GM21360 (cell line): ENCODE measurements around the gene ATP5F1E.
A peak's percentile ranks its signal among the peaks of the same experiment; 100 is the strongest.

Source experiments
- ATAC-seq: cut with Tn5 transposase; IDR thresholded peaks from one replicate; pipeline ENCODE4 v1.9.1; 2021; ENCODE audit warnings: mild to moderate bottlenecking, moderate library complexity; ENCODE audit not compliant: unreplicated experiment

ATP5F1E gene

GRCh38 chr20:59006864-59007664 is 25.1 kb downstream of the ATP5F1E start, which contains the start of gene CTSZ:
TSS of gene CTSZ (minus strand) at chr20:59007254. CDS start at chr20:59007128, 126 bp downstream.
- no peak for ATAC-seq

GRCh38 chr20:59006167-59006863 is 25.8 kb downstream of the ATP5F1E start:
- no peak for ATAC-seq

GRCh38 chr20:59005523-59006166 is 26.5 kb downstream of the ATP5F1E start:
- no peak for ATAC-seq

- peak; percentile 47 for ATAC-seq
These were observed 27.2 kb downstream of the ATP5F1E start for GRCh38 chr20:59004763-59005522.

- ATAC-seq = no peak
These were observed 27.7 kb downstream of the ATP5F1E start for GRCh38 chr20:59004493-59004762.

- no peak for ATAC-seq
These were observed 28.2 kb downstream of the ATP5F1E start for GRCh38 chr20:59003836-59004492.

GRCh38 chr20:59002874-59003399 is 29.2 kb downstream of the ATP5F1E start:
- ATAC-seq = no peak

- no peak for ATAC-seq
These were observed 29.7 kb downstream of the ATP5F1E start for GRCh38 chr20:59002388-59002787.

GRCh38 chr20:59001449-59002171 is 30.5 kb downstream of the ATP5F1E start:
- ATAC-seq = no peak

GRCh38 chr20:59001068-59001448 is 31.1 kb downstream of the ATP5F1E start:
- no peak for ATAC-seq

- ATAC-seq = no peak
These were observed 31.8 kb downstream of the ATP5F1E start for GRCh38 chr20:59000326-59000725.

GRCh38 chr20:58998656-58999055 is 33.5 kb downstream of the ATP5F1E start:
- ATAC-seq = no peak

- ATAC-seq = no peak
These were observed 34.9 kb downstream of the ATP5F1E start for GRCh38 chr20:58997141-58997770.

GRCh38 chr20:58996226-58996611 is 35.9 kb downstream of the ATP5F1E start:
- no peak for ATAC-seq

- ATAC-seq = no peak
These were observed 36.5 kb downstream of the ATP5F1E start for GRCh38 chr20:58995461-58996225.

- ATAC-seq = no peak
These were observed 37.6 kb downstream of the ATP5F1E start for GRCh38 chr20:58994390-58995159.

- no peak for ATAC-seq
These were observed 38.5 kb downstream of the ATP5F1E start for GRCh38 chr20:58993332-58994248.
